BLaER1 treated with 17β-estradiol and CSF1 and Interleukin-3, amounts not matched to agents 10 nM and 100 nM (cell line): ENCODE results near the gene PPP1R3F.

Experiments
- H3K27ac ChIP-seq, 11 experiments: shearing (Covaris generic); formaldehyde crosslinking; 2 replicates each; pipeline ENCODE4 v1.8.1; 2022
- H3K27me3 ChIP-seq, 11 experiments: shearing (Covaris generic); formaldehyde crosslinking; 2 replicates each; pipeline ENCODE4 v1.8.1; 2022
- H3K36me3 ChIP-seq, 11 experiments: shearing (Covaris generic); formaldehyde crosslinking; 2 replicates each; pipeline ENCODE4 v1.8.1; 2022
- H3K4me1 ChIP-seq, 10 experiments: shearing (Covaris generic); formaldehyde crosslinking; 2 replicates each; pipeline ENCODE4 v1.8.1; 2022
- H3K4me2 ChIP-seq, 11 experiments: shearing (Covaris generic); formaldehyde crosslinking; 2 replicates each; pipeline ENCODE4 v1.8.1; 2022
- H3K4me3 ChIP-seq, 10 experiments: shearing (Covaris generic); formaldehyde crosslinking; 2 replicates each; pipeline ENCODE4 v1.8.1; 2022
- H3K9ac ChIP-seq, 11 experiments: shearing (Covaris generic); formaldehyde crosslinking; 2 replicates each; pipeline ENCODE4 v1.8.1; 2022
- H3K9me3 ChIP-seq, 11 experiments: shearing (Covaris generic); formaldehyde crosslinking; replicated peaks in 1 of 11; 2 replicates each; pipeline ENCODE4 v1.8.1; 2022
- H4K20me1 ChIP-seq, 11 experiments: shearing (Covaris generic); formaldehyde crosslinking; 2 replicates each; pipeline ENCODE4 v1.8.1; 2022
- Cebpa-rat ChIP-seq, 11 experiments: shearing (Covaris generic); IDR thresholded peaks; 2 replicates each; pipeline ENCODE4 v1.8.1; 2022

The PPP1R3F gene

DNA sequence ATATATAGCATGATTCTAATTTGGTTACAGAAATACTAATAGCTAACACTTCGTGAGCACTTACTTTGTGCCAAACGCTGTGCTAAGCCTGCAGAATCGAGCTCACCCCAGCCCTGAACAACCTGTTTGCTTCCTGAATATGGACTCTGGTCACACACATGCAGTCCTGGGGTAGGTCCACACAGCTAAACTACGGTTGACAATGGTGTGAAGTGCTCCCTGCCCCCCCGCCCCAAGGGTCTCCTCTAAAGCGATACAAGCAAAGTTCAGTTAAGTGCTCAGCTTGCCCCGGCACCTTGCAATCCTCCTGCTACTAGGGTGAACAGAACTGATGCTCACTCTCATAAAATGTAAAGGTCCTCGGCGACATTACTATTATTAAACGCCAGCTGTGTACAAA is 6.0 kb upstream of the PPP1R3F start:
- no peak overlapping the region for H3K9ac ChIP-seq
- H3K36me3 ChIP-seq = no peaks in the 10 kb centered on the region
- H3K4me3 ChIP-seq = no peak overlapping the region
- peaks cover 0 to 5% (median 0%) of the 10 kb centered on the region in 11 experiments; a peak in 3 of 22 replicates for H4K20me1 ChIP-seq
- H3K27ac ChIP-seq = no peak overlapping the region
- no peak overlapping the region for H3K4me2 ChIP-seq
- H3K27me3 ChIP-seq = peaks cover 54 to 99% (median 91%) of the 10 kb centered on the region in 11 experiments
- H3K9me3 ChIP-seq = no peaks in the 10 kb centered on the region
- peaks cover 0 to 7% (median 6%) of the 10 kb centered on the region in 10 experiments; a peak in 5 of 20 replicates for H3K4me1 ChIP-seq
- TF ChIP-seq Cebpa-rat (IDR thresholded peaks at IDR 0.05) = no peak

- peaks cover 0 to 8% (median 6%) of the 10 kb centered on the region in 10 experiments; a peak in 5 of 20 replicates for H3K4me1 ChIP-seq
- no peak within 1 kb of the TSS for H3K4me2 ChIP-seq
- no peaks in the 10 kb centered on the region for H3K36me3 ChIP-seq
- no peak within 1 kb of the TSS for H3K27ac ChIP-seq
- no peak within 1 kb of the TSS for H3K4me3 ChIP-seq
- H3K9me3 ChIP-seq = peaks cover 0 to 4% (median 0%) of the 10 kb centered on the region in 11 experiments; a peak in 1 of 22 replicates
- H3K9ac ChIP-seq = no peak within 1 kb of the TSS
- H4K20me1 ChIP-seq = no peaks in the 10 kb centered on the region; a peak in 2 of 22 replicates
- TF ChIP-seq Cebpa-rat (IDR thresholded peaks at IDR 0.05) = no peak
- peaks cover 47 to 98% (median 84%) of the 10 kb centered on the region in 11 experiments for H3K27me3 ChIP-seq
Observed at GRCh38 chrX:49264460-49264859, 5.1 kb upstream of the PPP1R3F start, which contains the start of gene FOXP3. Gene FOXP3, minus strand, starts transcription at chrX:49264710. Its CDS starts 6,205 bp downstream, at chrX:49258505.

GRCh38 chrX:49266523-49267445 is 2.8 kb upstream of the PPP1R3F start:
- Histone ChIP-seq H3K4me2 (no peak overlapping the region), H3K36me3 (no peaks in the 10 kb centered on the region)

DNA sequence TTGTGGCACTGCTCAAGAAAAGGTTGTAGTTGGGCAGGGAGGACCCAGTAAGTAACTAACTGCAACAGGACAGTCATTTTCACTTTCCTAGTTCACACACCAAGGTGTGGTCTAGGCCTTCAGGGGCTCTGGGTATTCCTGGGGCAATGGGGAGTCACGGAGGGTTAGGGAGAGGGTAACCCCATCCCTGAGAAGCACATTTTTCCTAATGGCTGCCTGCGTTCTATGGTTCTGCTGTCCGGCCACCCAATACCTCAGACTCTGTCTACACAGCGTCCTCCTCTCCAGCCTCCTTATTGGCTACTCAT is 937 bp upstream of the PPP1R3F start:
- no peak for TF ChIP-seq Cebpa-rat (IDR thresholded peaks at IDR 0.05)
- Histone ChIP-seq H3K9ac (peak overlapping the region; percentile 63 to 95 (median 89)), H4K20me1 (peaks cover 2 to 23% (median 9%) of the 10 kb centered on the region in 11 experiments; a peak in 12 of 22 replicates), H3K36me3 (peaks cover 0 to 6% (median 0%) of the 10 kb centered on the region in 11 experiments; a peak in 3 of 22 replicates), H3K4me1 (peaks cover 25 to 31% (median 29%) of the 10 kb centered on the region in 10 experiments), H3K9me3 (peaks cover 0 to 14% (median 0%) of the 10 kb centered on the region in 11 experiments; a peak in 7 of 22 replicates), H3K27ac (peak overlapping the region; percentile 44 to 95 (median 92); a peak in 20 of 22 replicates), H3K4me2 (peak overlapping the region; percentile 55 to 77 (median 69)), H3K4me3 (peak overlapping the region; percentile 51 to 80 (median 72)), H3K27me3 (peaks cover 30 to 79% (median 65%) of the 10 kb centered on the region in 11 experiments)

More at GRCh38 chrX:49266523-49267445, 2.8 kb upstream of the PPP1R3F start:
- Histone ChIP-seq H3K9ac (no peak overlapping the region), H3K9me3 (peaks cover 0 to 14% (median 0%) of the 10 kb centered on the region in 11 experiments; a peak in 7 of 22 replicates), H3K27ac (no peak overlapping the region), H3K4me3 (no peak overlapping the region), H4K20me1 (peaks cover 0 to 6% (median 0%) of the 10 kb centered on the region in 11 experiments; a peak in 3 of 22 replicates), H3K27me3 (peaks cover 29 to 78% (median 66%) of the 10 kb centered on the region in 11 experiments), H3K4me1 (peaks cover 14 to 23% (median 19%) of the 10 kb centered on the region in 10 experiments)
- no peak for TF ChIP-seq Cebpa-rat (IDR thresholded peaks at IDR 0.05)

DNA sequence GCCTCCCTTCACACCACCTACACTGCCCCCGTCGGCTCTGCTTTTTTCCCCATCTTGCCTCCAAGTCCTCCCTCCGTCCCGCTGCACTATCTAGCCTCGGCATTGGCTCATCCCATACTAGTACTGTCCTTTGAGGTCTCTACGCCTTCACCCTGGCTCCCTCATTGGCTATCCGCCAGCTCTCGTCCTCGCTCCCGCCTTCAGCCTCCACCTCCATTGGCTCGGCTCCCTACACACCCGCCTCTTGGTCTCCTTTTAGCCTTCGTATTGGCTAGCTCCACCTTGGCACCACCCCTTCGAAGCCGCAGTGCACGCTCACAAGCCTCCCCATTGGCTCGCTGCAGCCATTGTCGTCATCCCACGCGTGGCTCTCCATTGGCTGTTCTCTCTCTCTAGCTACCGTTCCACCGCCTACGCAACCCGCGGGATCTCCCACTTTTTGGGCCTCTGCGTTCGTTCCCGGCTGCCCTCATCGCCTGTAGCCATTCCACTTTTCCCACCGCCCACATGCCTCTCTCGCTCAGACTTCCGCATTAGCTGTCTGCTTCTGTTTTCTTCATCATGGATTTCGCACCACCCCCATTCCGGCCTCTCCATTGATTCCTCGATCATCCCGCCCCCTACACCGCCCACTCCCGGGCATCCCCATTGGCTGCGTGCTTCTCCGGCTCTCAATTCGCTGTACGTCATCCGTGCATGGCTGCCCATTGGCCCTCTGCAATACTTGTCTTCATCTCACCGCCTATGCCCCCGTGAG is 405 bp upstream of the PPP1R3F start:
- peaks cover 31 to 79% (median 65%) of the 10 kb centered on the region in 11 experiments for H3K27me3 ChIP-seq
- TF ChIP-seq Cebpa-rat (IDR thresholded peaks at IDR 0.05) = no peak
- peaks cover 25 to 31% (median 30%) of the 10 kb centered on the region in 10 experiments for H3K4me1 ChIP-seq
- peaks cover 0 to 7% (median 0%) of the 10 kb centered on the region in 11 experiments; a peak in 3 of 22 replicates for H3K36me3 ChIP-seq
- H4K20me1 ChIP-seq = peaks cover 5 to 29% (median 14%) of the 10 kb centered on the region in 11 experiments; a peak in 15 of 22 replicates
- peak overlapping the region; percentile 55 to 77 (median 69) for H3K4me2 ChIP-seq
- H3K4me3 ChIP-seq = peak overlapping the region; percentile 71 to 80 (median 74)
- H3K9me3 ChIP-seq = peaks cover 0 to 14% (median 0%) of the 10 kb centered on the region in 11 experiments; a peak in 7 of 22 replicates
- peak overlapping the region; percentile 88 to 95 (median 93) for H3K9ac ChIP-seq
- H3K27ac ChIP-seq = peak overlapping the region; percentile 89 to 95 (median 93)

DNA sequence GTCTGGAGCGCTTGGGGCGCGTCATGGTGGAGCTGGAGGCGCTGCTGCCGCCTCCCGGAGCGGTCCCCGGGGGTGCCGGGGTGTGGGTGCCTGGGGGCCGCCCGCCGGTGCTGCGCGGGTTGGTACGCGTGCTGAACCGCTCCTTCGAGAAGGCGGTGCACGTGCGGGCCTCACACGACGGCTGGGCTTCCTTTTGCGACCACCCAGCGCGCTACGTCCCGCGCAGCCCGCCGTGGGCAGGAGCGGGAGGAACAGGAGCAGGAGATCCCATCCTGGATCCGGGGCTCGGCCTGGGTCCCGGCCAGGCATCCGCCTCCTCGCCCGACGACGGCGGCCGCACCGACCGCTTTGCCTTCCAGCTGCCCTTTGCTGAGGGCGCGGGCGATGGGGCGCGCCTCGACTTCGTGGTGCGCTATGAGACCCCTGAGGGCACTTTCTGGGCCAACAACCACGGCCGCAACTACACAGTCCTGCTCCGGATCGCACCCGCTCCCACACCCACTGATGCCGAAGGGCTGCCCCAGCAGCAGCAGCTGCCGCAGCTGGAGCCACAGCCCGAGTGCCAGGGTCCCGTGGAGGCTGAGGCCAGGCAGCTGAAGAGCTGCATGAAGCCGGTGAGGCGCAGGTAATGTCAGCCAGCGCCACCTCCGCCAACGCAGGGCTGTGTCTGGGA is 792 bp downstream of the PPP1R3F start:
- Histone ChIP-seq H3K9ac (peak overlapping the region; percentile 88 to 95 (median 93)), H3K4me3 (peak overlapping the region; percentile 71 to 80 (median 74)), H3K36me3 (peaks cover 0 to 8% (median 0%) of the 10 kb centered on the region in 11 experiments; a peak in 3 of 22 replicates), H3K27me3 (peaks cover 42 to 79% (median 69%) of the 10 kb centered on the region in 11 experiments), H3K4me1 (peaks cover 25 to 31% (median 30%) of the 10 kb centered on the region in 10 experiments), H3K27ac (peak overlapping the region; percentile 89 to 95 (median 93)), H3K9me3 (peaks cover 0 to 14% (median 0%) of the 10 kb centered on the region in 11 experiments; a peak in 7 of 22 replicates), H3K4me2 (peak overlapping the region; percentile 74 to 92 (median 89)), H4K20me1 (peaks cover 6 to 41% (median 26%) of the 10 kb centered on the region in 11 experiments; a peak in 15 of 22 replicates)
- no peak for TF ChIP-seq Cebpa-rat (IDR thresholded peaks at IDR 0.05)

- Histone ChIP-seq H3K4me2 (peak overlapping the region; percentile 74 to 92 (median 89); a peak in 21 of 22 replicates), H3K9me3 (peaks cover 0 to 14% (median 0%) of the 10 kb centered on the region in 11 experiments; a peak in 7 of 22 replicates), H3K27me3 (peaks cover 41 to 79% (median 69%) of the 10 kb centered on the region in 11 experiments), H3K4me1 (peaks cover 25 to 31% (median 30%) of the 10 kb centered on the region in 10 experiments), H3K36me3 (peaks cover 0 to 8% (median 0%) of the 10 kb centered on the region in 11 experiments; a peak in 3 of 22 replicates), H4K20me1 (peaks cover 6 to 50% (median 33%) of the 10 kb centered on the region in 11 experiments; a peak in 15 of 22 replicates), H3K4me3 (peak overlapping the region in 9 of 10 experiments; percentile 0 to 80 (median 73); a peak in 8 of 20 replicates), H3K27ac (no peak overlapping the region; a peak in 1 of 22 replicates), H3K9ac (peak overlapping the region in 3 of 11 experiments; percentile 19 to 95 (median 51); a peak in 5 of 22 replicates)
- no peak for TF ChIP-seq Cebpa-rat (IDR thresholded peaks at IDR 0.05)
Observed at GRCh38 chrX:49271341-49271740, 1.7 kb downstream of the PPP1R3F start.
